Type B pancreatic cell (in vitro differentiated cells): Measurements from ENCODE around the gene ALK. TPM values are rescaled to one million over a fixed set of nuclear protein-coding genes. Genes with fewer than 3 reads are reported as not detected.

Source experiments
- DNase-seq: peaks from one replicate; pipeline ENCODE4 v3.0.0; 2021; ENCODE audit warnings: mixed read lengths; ENCODE audit not compliant: unreplicated experiment; ENCODE audit errors: extremely low spot score
- H3K27ac Mint-ChIP-seq: 2 replicates; pipeline ENCODE4 v1.8.0; 2021; ENCODE audit warnings: mild to moderate bottlenecking, mixed read lengths
- H3K27me3 Mint-ChIP-seq: 2 replicates; pipeline ENCODE4 v1.8.0; 2021; ENCODE audit warnings: mixed read lengths
- H3K36me3 Mint-ChIP-seq: 2 replicates; pipeline ENCODE4 v1.8.0; 2021; ENCODE audit warnings: mixed read lengths
- H3K4me1 Mint-ChIP-seq: one replicate; pipeline ENCODE4 v1.8.0; 2021; ENCODE audit warnings: mixed read lengths; ENCODE audit not compliant: unreplicated experiment
- H3K4me3 Mint-ChIP-seq: 2 replicates; pipeline ENCODE4 v1.8.0; 2021; ENCODE audit warnings: mild to moderate bottlenecking, mixed read lengths
- H3K9me3 Mint-ChIP-seq: 2 replicates; pipeline ENCODE4 v1.8.0; 2021; ENCODE audit warnings: mixed read lengths
- CTCF ChIP-seq: fragments of 200-600 bp; sonication (generic); conservative IDR thresholded peaks from 2 replicates; pipeline ENCODE4 v1.5.0; 2021; ENCODE audit warnings: antibody characterized with exemption, mild to moderate bottlenecking
- total RNA-seq: library from RNA; stranded (reverse); gene quantifications from 2 replicates; pipeline ENCODE4 v1.2.1, GENCODE V29; 2021; ENCODE audit warnings: low replicate concordance

The ALK gene
- total RNA-seq, 1 donor from 2014 or later: 7.7 TPM

GRCh38 chr2:29218550-29219125, 702.7 kb downstream of the ALK start:
- H3K27ac Mint-ChIP-seq: no peak overlapping the region
- no peak for TF ChIP-seq CTCF

GRCh38 chr2:29218071-29218470, 703.3 kb downstream of the ALK start:
- no peak for TF ChIP-seq CTCF
- DNase-seq: no peak
- Mint-ChIP-seq H3K36me3 (peaks cover 3% of the 10 kb centered on the region), H3K4me3 (no peak overlapping the region), H3K9me3 (no peaks in the 10 kb centered on the region), H3K4me1 (peaks cover 8% of the 10 kb centered on the region), H3K27me3 (no peaks in the 10 kb centered on the region), H3K27ac (no peak overlapping the region)

More at GRCh38 chr2:29218550-29219125, 702.7 kb downstream of the ALK start:
- no peaks in the 10 kb centered on the region for H3K27me3 Mint-ChIP-seq
- peaks cover 6% of the 10 kb centered on the region for H3K4me1 Mint-ChIP-seq
- DNase-seq: no peak
- H3K36me3 Mint-ChIP-seq: peaks cover 3% of the 10 kb centered on the region
- no peaks in the 10 kb centered on the region for H3K9me3 Mint-ChIP-seq
- H3K4me3 Mint-ChIP-seq: no peak overlapping the region

GRCh38 chr2:29216609-29216909, 704.8 kb downstream of the ALK start:
- Mint-ChIP-seq H3K27ac (no peak overlapping the region), H3K9me3 (no peaks in the 10 kb centered on the region), H3K4me3 (no peak overlapping the region), H3K27me3 (no peaks in the 10 kb centered on the region), H3K36me3 (no peaks in the 10 kb centered on the region), H3K4me1 (peaks cover 12% of the 10 kb centered on the region)
- no peak for DNase-seq
- no peak for TF ChIP-seq CTCF

- Mint-ChIP-seq H3K27ac (no peak overlapping the region), H3K4me1 (peaks cover 12% of the 10 kb centered on the region), H3K4me3 (no peak overlapping the region), H3K27me3 (no peaks in the 10 kb centered on the region), H3K36me3 (no peaks in the 10 kb centered on the region), H3K9me3 (no peaks in the 10 kb centered on the region)
- no peak for TF ChIP-seq CTCF
- peak; percentile 49 for DNase-seq
Measured at GRCh38 chr2:29215739-29216608, 705.4 kb downstream of the ALK start.

GRCh38 chr2:29215073-29215472, 706.3 kb downstream of the ALK start:
- H3K4me3 Mint-ChIP-seq: no peak overlapping the region

More at GRCh38 chr2:29215073-29215472, 706.3 kb downstream of the ALK start:
- DNase-seq: peak; percentile 58
- H3K27me3 Mint-ChIP-seq: no peaks in the 10 kb centered on the region
- H3K27ac Mint-ChIP-seq: no peak overlapping the region
- H3K36me3 Mint-ChIP-seq: no peaks in the 10 kb centered on the region
- H3K4me1 Mint-ChIP-seq: peaks cover 12% of the 10 kb centered on the region
- H3K9me3 Mint-ChIP-seq: no peaks in the 10 kb centered on the region
- no peak for TF ChIP-seq CTCF
